KOPT-K1 (cell line): ENCODE measurements around the gene SDK1.

Source experiments
- H3K27ac ChIP-seq: fragments of 200-600 bp; sonication (generic); 2 replicates; pipeline ENCODE4 v1.5.1; 2016; ENCODE audit warnings: antibody characterized with exemption, mild to moderate bottlenecking, low read depth, low read length; ENCODE audit not compliant: poor library complexity, severe bottlenecking
- H3K36me3 ChIP-seq: fragments of 200-600 bp; sonication (generic); 2 replicates; pipeline ENCODE4 v1.5.1; 2017; ENCODE audit warnings: antibody characterized with exemption, mild to moderate bottlenecking, low read length, moderate library complexity; ENCODE audit not compliant: insufficient read depth
- H3K9me3 ChIP-seq: fragments of 200-600 bp; sonication (generic); 2 replicates; pipeline ENCODE4 v1.5.1; 2017; ENCODE audit warnings: antibody characterized with exemption, low read length, mild to moderate bottlenecking; ENCODE audit not compliant: insufficient read depth, poor library complexity, severe bottlenecking

The SDK1 gene

GRCh38 chr7:3301831-3302618 is 973 bp downstream of the SDK1 start:
- peaks cover 7% of the 10 kb centered on the region for H3K9me3 ChIP-seq
- H3K36me3 ChIP-seq = no peaks in the 10 kb centered on the region
- H3K27ac ChIP-seq = no peak overlapping the region

- Histone ChIP-seq H3K9me3 (peaks cover 7% of the 10 kb centered on the region), H3K27ac (no peak overlapping the region), H3K36me3 (no peaks in the 10 kb centered on the region)
These were observed 1.7 kb downstream of the SDK1 start for GRCh38 chr7:3302681-3303320.

GRCh38 chr7:3304131-3304530 is 3.1 kb downstream of the SDK1 start:
- Histone ChIP-seq H3K36me3 (no peaks in the 10 kb centered on the region), H3K9me3 (peaks cover 7% of the 10 kb centered on the region), H3K27ac (no peak overlapping the region)

- Histone ChIP-seq H3K27ac (no peak overlapping the region), H3K9me3 (no peaks in the 10 kb centered on the region)
These were observed 6.4 kb downstream of the SDK1 start for GRCh38 chr7:3307435-3307834.

GRCh38 chr7:3309140-3309539 is 8.1 kb downstream of the SDK1 start:
- Histone ChIP-seq H3K27ac (no peak overlapping the region), H3K9me3 (no peaks in the 10 kb centered on the region), H3K36me3 (no peaks in the 10 kb centered on the region)

More at GRCh38 chr7:3307435-3307834, 6.4 kb downstream of the SDK1 start:
- no peaks in the 10 kb centered on the region for H3K36me3 ChIP-seq

GRCh38 chr7:3309956-3310355 is 8.9 kb downstream of the SDK1 start:
- no peak overlapping the region for H3K27ac ChIP-seq
- H3K36me3 ChIP-seq = no peaks in the 10 kb centered on the region
- no peaks in the 10 kb centered on the region for H3K9me3 ChIP-seq

- Histone ChIP-seq H3K36me3 (no peaks in the 10 kb centered on the region), H3K9me3 (no peaks in the 10 kb centered on the region), H3K27ac (no peak overlapping the region)
These were observed 9.8 kb downstream of the SDK1 start for GRCh38 chr7:3310884-3311283.

- no peaks in the 10 kb centered on the region for H3K36me3 ChIP-seq
- H3K27ac ChIP-seq = no peak overlapping the region
- no peaks in the 10 kb centered on the region for H3K9me3 ChIP-seq
These were observed 11.5 kb downstream of the SDK1 start for GRCh38 chr7:3312583-3312982.

- Histone ChIP-seq H3K9me3 (no peaks in the 10 kb centered on the region), H3K27ac (no peak overlapping the region), H3K36me3 (no peaks in the 10 kb centered on the region)
These were observed 17.8 kb downstream of the SDK1 start for GRCh38 chr7:3318874-3319273.

- Histone ChIP-seq H3K27ac (no peak overlapping the region), H3K36me3 (no peaks in the 10 kb centered on the region), H3K9me3 (no peaks in the 10 kb centered on the region)
These were observed 20.2 kb downstream of the SDK1 start for GRCh38 chr7:3321206-3321605.

GRCh38 chr7:3321745-3322144 is 20.7 kb downstream of the SDK1 start:
- no peaks in the 10 kb centered on the region for H3K9me3 ChIP-seq
- H3K27ac ChIP-seq = no peak overlapping the region
- H3K36me3 ChIP-seq = no peaks in the 10 kb centered on the region

GRCh38 chr7:3326246-3326645 is 25.2 kb downstream of the SDK1 start:
- no peaks in the 10 kb centered on the region for H3K36me3 ChIP-seq
- H3K27ac ChIP-seq = no peak overlapping the region
- H3K9me3 ChIP-seq = no peaks in the 10 kb centered on the region

- H3K9me3 ChIP-seq = no peaks in the 10 kb centered on the region
- H3K27ac ChIP-seq = no peak overlapping the region
- no peaks in the 10 kb centered on the region for H3K36me3 ChIP-seq
These were observed 26.0 kb downstream of the SDK1 start for GRCh38 chr7:3327099-3327498.

GRCh38 chr7:3327655-3328054 is 26.6 kb downstream of the SDK1 start:
- Histone ChIP-seq H3K27ac (no peak overlapping the region), H3K9me3 (no peaks in the 10 kb centered on the region), H3K36me3 (no peaks in the 10 kb centered on the region)

GRCh38 chr7:3332308-3332707 is 31.3 kb downstream of the SDK1 start:
- no peak overlapping the region for H3K27ac ChIP-seq
- H3K36me3 ChIP-seq = no peaks in the 10 kb centered on the region
- H3K9me3 ChIP-seq = no peaks in the 10 kb centered on the region

GRCh38 chr7:3333861-3334260 is 32.8 kb downstream of the SDK1 start:
- Histone ChIP-seq H3K36me3 (no peaks in the 10 kb centered on the region), H3K27ac (no peak overlapping the region), H3K9me3 (no peaks in the 10 kb centered on the region)
